DND-41 (cell line): ENCODE measurements around the gene DCANP1.

Experiments
- EZH2 ChIP-seq: IDR thresholded peaks from 3 replicates; pipeline ENCODE4 v1.6.1; 2012; ENCODE audit warnings: borderline replicate concordance, low read depth, mild to moderate bottlenecking, moderate library complexity, low read length, inconsistent platforms; ENCODE audit not compliant: severe bottlenecking
- TF ChIP-seq, protein P1 (sequence below): IDR thresholded peaks from 2 replicates; pipeline ENCODE4 v1.5.1; 2012; ENCODE audit warnings: borderline replicate concordance, low read length, moderate library complexity, mild to moderate bottlenecking; ENCODE audit not compliant: poor library complexity, severe bottlenecking; ENCODE audit errors: extremely low read depth

DNA sequence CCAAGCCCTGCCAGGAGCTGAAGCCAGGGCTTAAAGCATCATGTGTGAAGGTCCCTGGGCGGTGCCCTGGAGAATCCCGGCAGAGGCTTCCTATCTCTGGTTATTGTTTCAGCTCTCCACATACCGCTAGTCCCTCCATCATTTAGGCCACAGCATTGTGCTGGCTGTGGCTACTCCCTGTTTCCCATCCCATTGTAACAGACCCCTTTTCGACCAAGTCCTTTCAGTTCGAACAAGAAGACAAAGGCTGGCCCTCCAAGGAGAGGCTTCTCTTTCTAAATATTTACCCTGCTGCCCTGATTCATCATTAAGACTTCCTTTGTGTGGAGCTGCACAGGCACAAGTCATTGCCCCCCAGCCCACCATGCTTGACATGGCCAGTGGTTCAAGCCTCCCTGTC lies 47.0 kb upstream of the DCANP1 start:
- no peak for TF ChIP-seq EZH2
- TF ChIP-seq, protein P1, sequence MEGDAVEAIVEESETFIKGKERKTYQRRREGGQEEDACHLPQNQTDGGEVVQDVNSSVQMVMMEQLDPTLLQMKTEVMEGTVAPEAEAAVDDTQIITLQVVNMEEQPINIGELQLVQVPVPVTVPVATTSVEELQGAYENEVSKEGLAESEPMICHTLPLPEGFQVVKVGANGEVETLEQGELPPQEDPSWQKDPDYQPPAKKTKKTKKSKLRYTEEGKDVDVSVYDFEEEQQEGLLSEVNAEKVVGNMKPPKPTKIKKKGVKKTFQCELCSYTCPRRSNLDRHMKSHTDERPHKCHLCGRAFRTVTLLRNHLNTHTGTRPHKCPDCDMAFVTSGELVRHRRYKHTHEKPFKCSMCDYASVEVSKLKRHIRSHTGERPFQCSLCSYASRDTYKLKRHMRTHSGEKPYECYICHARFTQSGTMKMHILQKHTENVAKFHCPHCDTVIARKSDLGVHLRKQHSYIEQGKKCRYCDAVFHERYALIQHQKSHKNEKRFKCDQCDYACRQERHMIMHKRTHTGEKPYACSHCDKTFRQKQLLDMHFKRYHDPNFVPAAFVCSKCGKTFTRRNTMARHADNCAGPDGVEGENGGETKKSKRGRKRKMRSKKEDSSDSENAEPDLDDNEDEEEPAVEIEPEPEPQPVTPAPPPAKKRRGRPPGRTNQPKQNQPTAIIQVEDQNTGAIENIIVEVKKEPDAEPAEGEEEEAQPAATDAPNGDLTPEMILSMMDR, result no peak
